Keratinocyte (primary cell): ENCODE measurements around the gene HINT1.

Experiments used
- EZH2 ChIP-seq: IDR thresholded peaks from one replicate; pipeline ENCODE4 v1.6.1; 2012; ENCODE audit warnings: inconsistent platforms, mild to moderate bottlenecking, low read length, moderate library complexity
- TF ChIP-seq, protein P1 (sequence below), 3 experiments: IDR thresholded peaks in 1 of 3; conservative IDR thresholded peaks in 1 of 3; optimal IDR thresholded peaks in 1 of 3; 2 replicates in 2 of 3; 3 replicates in 1 of 3; pipeline versions ENCODE3 to v1.5.1; 2011; ENCODE audit warnings: low read length in 3 of 3, mild to moderate bottlenecking in 3 of 3, moderate library complexity in 2 of 3, control low read depth in 1 of 3, inconsistent platforms in 1 of 3; ENCODE audit not compliant: insufficient read depth in 2 of 3; ENCODE audit errors: extremely low read depth in 1 of 3

- TF ChIP-seq, protein P1, sequence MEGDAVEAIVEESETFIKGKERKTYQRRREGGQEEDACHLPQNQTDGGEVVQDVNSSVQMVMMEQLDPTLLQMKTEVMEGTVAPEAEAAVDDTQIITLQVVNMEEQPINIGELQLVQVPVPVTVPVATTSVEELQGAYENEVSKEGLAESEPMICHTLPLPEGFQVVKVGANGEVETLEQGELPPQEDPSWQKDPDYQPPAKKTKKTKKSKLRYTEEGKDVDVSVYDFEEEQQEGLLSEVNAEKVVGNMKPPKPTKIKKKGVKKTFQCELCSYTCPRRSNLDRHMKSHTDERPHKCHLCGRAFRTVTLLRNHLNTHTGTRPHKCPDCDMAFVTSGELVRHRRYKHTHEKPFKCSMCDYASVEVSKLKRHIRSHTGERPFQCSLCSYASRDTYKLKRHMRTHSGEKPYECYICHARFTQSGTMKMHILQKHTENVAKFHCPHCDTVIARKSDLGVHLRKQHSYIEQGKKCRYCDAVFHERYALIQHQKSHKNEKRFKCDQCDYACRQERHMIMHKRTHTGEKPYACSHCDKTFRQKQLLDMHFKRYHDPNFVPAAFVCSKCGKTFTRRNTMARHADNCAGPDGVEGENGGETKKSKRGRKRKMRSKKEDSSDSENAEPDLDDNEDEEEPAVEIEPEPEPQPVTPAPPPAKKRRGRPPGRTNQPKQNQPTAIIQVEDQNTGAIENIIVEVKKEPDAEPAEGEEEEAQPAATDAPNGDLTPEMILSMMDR (optimal IDR thresholded peaks at IDR 0.05 in 1 of 3, IDR thresholded peaks at IDR 0.05 in 1 of 3, conservative IDR thresholded peaks at IDR 0.05 in 1 of 3; ENCODE audit: extremely low read depth in 1 of 3, insufficient read depth in 2 of 3, low read length in 3 of 3), result no peak
- TF ChIP-seq EZH2, result no peak
Observed at GRCh38 chr5:131210151-131210510, 45.1 kb upstream of the HINT1 start.
